ENCODE measurements around the gene NEURL2.

NEURL2 gene

GRCh38 chr20:45919542-45920399, 28.8 kb upstream of the NEURL2 start:
- no peaks in the 10 kb centered on the region for H3K36me3 ChIP-seq (replicated peaks; ENCODE audit: insufficient read depth, low read length)
- no peak overlapping the region for H3K9ac ChIP-seq (ENCODE audit: low read length)
- no peaks in the 10 kb centered on the region for H3K9me2 ChIP-seq (replicated peaks; ENCODE audit: insufficient read depth, low read length)
- no peaks in the 10 kb centered on the region for H3K4me1 ChIP-seq (ENCODE audit: low read length)
- no peak for DNase-seq
- no peak overlapping the region for H3K4me3 ChIP-seq (ENCODE audit: low read length)
- H3K4me2 ChIP-seq (ENCODE audit: low read depth, low read length) = no peak overlapping the region
- H3K9me3 ChIP-seq (replicated peaks; ENCODE audit: insufficient read depth, low read length) = no peaks in the 10 kb centered on the region
- no peak overlapping the region for H2AFZ ChIP-seq (ENCODE audit: low read length)
- no peaks in the 10 kb centered on the region for H3K79me2 ChIP-seq (ENCODE audit: low read length)
- TF ChIP-seq CTCF (IDR thresholded peaks at IDR 0.05; ENCODE audit: low read length) (no peak), EZH2phosphoT487 (IDR thresholded peaks at IDR 0.05; ENCODE audit: low read length) (no peak), EZH2 (optimal IDR thresholded peaks at IDR 0.05; ENCODE audit: low read depth, low read length) (no peak)
- no peaks in the 10 kb centered on the region for H3F3A ChIP-seq (ENCODE audit: insufficient read depth, low read length)
- H4K20me1 ChIP-seq (ENCODE audit: insufficient read depth, low read length) = no peaks in the 10 kb centered on the region
- H3K27me3 ChIP-seq (replicated peaks; ENCODE audit: insufficient read depth, low read length) = no peaks in the 10 kb centered on the region
- H3K27ac ChIP-seq (ENCODE audit: low read length) = no peak overlapping the region

- no peak for DNase-seq
- no peak overlapping the region for H2AFZ ChIP-seq (ENCODE audit: low read length)
- no peak overlapping the region for H3K9ac ChIP-seq (ENCODE audit: low read length)
- H3K36me3 ChIP-seq (replicated peaks; ENCODE audit: insufficient read depth, low read length) = no peaks in the 10 kb centered on the region
- TF ChIP-seq EZH2phosphoT487 (IDR thresholded peaks at IDR 0.05; ENCODE audit: low read length) = no peak
- TF ChIP-seq EZH2 (optimal IDR thresholded peaks at IDR 0.05; ENCODE audit: low read depth, low read length) = no peak
- TF ChIP-seq CTCF (IDR thresholded peaks at IDR 0.05; ENCODE audit: low read length) = no peak
- H3K27ac ChIP-seq (ENCODE audit: low read length) = no peak overlapping the region
- no peaks in the 10 kb centered on the region for H3K9me3 ChIP-seq (replicated peaks; ENCODE audit: insufficient read depth, low read length)
- no peaks in the 10 kb centered on the region for H4K20me1 ChIP-seq (ENCODE audit: insufficient read depth, low read length)
- H3K4me2 ChIP-seq (ENCODE audit: low read depth, low read length) = no peak overlapping the region
- H3K9me2 ChIP-seq (replicated peaks; ENCODE audit: insufficient read depth, low read length) = no peaks in the 10 kb centered on the region
- H3K4me3 ChIP-seq (ENCODE audit: low read length) = no peak overlapping the region
- no peaks in the 10 kb centered on the region for H3K4me1 ChIP-seq (ENCODE audit: low read length)
- H3K27me3 ChIP-seq (replicated peaks; ENCODE audit: insufficient read depth, low read length) = no peaks in the 10 kb centered on the region
- H3F3A ChIP-seq (ENCODE audit: insufficient read depth, low read length) = no peaks in the 10 kb centered on the region
- no peaks in the 10 kb centered on the region for H3K79me2 ChIP-seq (ENCODE audit: low read length)
Measured at GRCh38 chr20:45918779-45919537, 27.9 kb upstream of the NEURL2 start.

GRCh38 chr20:45918182-45918737, 27.3 kb upstream of the NEURL2 start:
- Histone ChIP-seq H4K20me1 (ENCODE audit: insufficient read depth, low read length) (no peaks in the 10 kb centered on the region), H3K9ac (ENCODE audit: low read length) (no peak overlapping the region), H3K27ac (ENCODE audit: low read length) (no peak overlapping the region), H3K36me3 (replicated peaks; ENCODE audit: insufficient read depth, low read length) (no peaks in the 10 kb centered on the region), H2AFZ (ENCODE audit: low read length) (no peak overlapping the region), H3K79me2 (ENCODE audit: low read length) (no peaks in the 10 kb centered on the region), H3K27me3 (replicated peaks; ENCODE audit: insufficient read depth, low read length) (no peaks in the 10 kb centered on the region), H3K9me3 (replicated peaks; ENCODE audit: insufficient read depth, low read length) (no peaks in the 10 kb centered on the region), H3K4me2 (ENCODE audit: low read depth, low read length) (no peak overlapping the region), H3K4me3 (ENCODE audit: low read length) (no peak overlapping the region), H3K4me1 (ENCODE audit: low read length) (no peaks in the 10 kb centered on the region), H3F3A (ENCODE audit: insufficient read depth, low read length) (no peaks in the 10 kb centered on the region), H3K9me2 (replicated peaks; ENCODE audit: insufficient read depth, low read length) (no peaks in the 10 kb centered on the region)
- TF ChIP-seq CTCF (IDR thresholded peaks at IDR 0.05; ENCODE audit: low read length) (no peak), EZH2phosphoT487 (IDR thresholded peaks at IDR 0.05; ENCODE audit: low read length) (no peak), EZH2 (optimal IDR thresholded peaks at IDR 0.05; ENCODE audit: low read depth, low read length) (no peak)
- DNase-seq = no peak
